PC-9 (cell line): ENCODE measurements around the gene RAB3GAP2. TPM values are rescaled to one million over a fixed set of nuclear protein-coding genes. Genes with fewer than 3 reads are reported as not detected.

Experiments
- BruUV-seq: library from RNA; stranded (reverse); fragments of 400-500 nt; replicated peaks from 2 replicates; lab custom pipeline; 2021; lab: Mats Ljungman, UMichigan
- CTCF ChIA-PET: fragments of 300-600 bp; sonication (Branson Sonifier 250); formaldehyde crosslinking; loops from one replicate; lab custom pipeline; 2022; ENCODE audit warnings: antibody characterized with exemption; lab: Charles Lee
- POLR2A ChIA-PET: fragments of 300-600 bp; sonication (Branson Sonifier 250); formaldehyde crosslinking; loops from one replicate; lab custom pipeline; 2022; ENCODE audit warnings: antibody characterized with exemption; ENCODE audit not compliant: unreplicated experiment; lab: Charles Lee
- DNase-seq, 2 experiments: peaks; one replicate each; pipeline versions ENCODE4 v3.0.0 to v3.0.0-alpha.2; 2015 to 2022; ENCODE audit warnings: mixed read lengths in 1 of 2
- H2AFZ ChIP-seq: fragments of 200-600 bp; sonication (generic); 2 replicates; pipeline ENCODE4 v1.8.1; 2017; ENCODE audit warnings: antibody characterized with exemption
- H3F3A ChIP-seq: fragments of 200-600 bp; sonication (generic); 2 replicates; pipeline ENCODE4 v1.8.1; 2017; ENCODE audit warnings: antibody characterized with exemption, mild to moderate bottlenecking, low read depth; ENCODE audit not compliant: insufficient read depth
- H3K27ac ChIP-seq: fragments of 200-600 bp; sonication (generic); 2 replicates; pipeline ENCODE4 v1.6.1; 2016; ENCODE audit warnings: mixed run types
- H3K27me3 ChIP-seq: fragments of 200-600 bp; sonication (generic); 2 replicates; pipeline ENCODE4 v1.6.1; 2016; ENCODE audit warnings: low read depth, mixed run types; ENCODE audit not compliant: insufficient read depth
- H3K36me3 ChIP-seq: fragments of 200-600 bp; sonication (generic); 2 replicates; pipeline ENCODE4 v1.6.1; 2016; ENCODE audit warnings: low read depth, mixed run types
- H3K4me1 ChIP-seq: fragments of 200-600 bp; sonication (generic); replicated peaks from 2 replicates; pipeline ENCODE4 v1.6.1; 2016; ENCODE audit warnings: mixed run types; ENCODE audit not compliant: insufficient read depth
- H3K4me2 ChIP-seq: fragments of 200-600 bp; sonication (generic); 2 replicates; pipeline ENCODE4 v1.6.1; 2017; ENCODE audit warnings: mixed run types
- H3K4me3 ChIP-seq: fragments of 200-600 bp; sonication (generic); 2 replicates; pipeline ENCODE4 v1.6.1; 2016; ENCODE audit warnings: mixed run types
- H3K79me2 ChIP-seq: fragments of 200-600 bp; sonication (generic); 2 replicates; pipeline ENCODE4 v1.6.1; 2017; ENCODE audit warnings: low read depth, mixed run types
- H3K9me2 ChIP-seq: fragments of 200-600 bp; sonication (generic); 2 replicates; pipeline ENCODE4 v1.8.1; 2017; ENCODE audit warnings: mild to moderate bottlenecking; ENCODE audit not compliant: insufficient read depth
- H3K9me3 ChIP-seq: fragments of 200-600 bp; sonication (generic); 2 replicates; pipeline ENCODE4 v1.8.1; 2016; ENCODE audit warnings: low read depth; ENCODE audit not compliant: insufficient read depth
- H4K20me1 ChIP-seq: fragments of 200-600 bp; sonication (generic); 2 replicates; pipeline ENCODE4 v1.8.1; 2017; ENCODE audit not compliant: insufficient read depth
- CTCF ChIP-seq: fragments of 200-600 bp; sonication (generic); conservative IDR thresholded peaks from 2 replicates; pipeline ENCODE4 v1.6.1; 2017; ENCODE audit warnings: mixed run types, antibody characterized with exemption, mild to moderate bottlenecking, moderate library complexity
- EZH2 ChIP-seq: fragments of 200-600 bp; sonication (generic); IDR thresholded peaks from 2 replicates; pipeline ENCODE4 v1.8.0; 2017; ENCODE audit warnings: antibody characterized with exemption, low read depth
- intact Hi-C: fragments of 100-400 bp; cut with micrococcal nuclease; formaldehyde crosslinking; loops from one replicate; pipeline ENCODE4 v1.10.0; 2022; ENCODE audit not compliant: unreplicated experiment
- total RNA-seq: library from RNA; stranded (reverse); gene quantifications from 2 replicates; pipeline ENCODE4 v1.2.3, GENCODE V29; 2021

RAB3GAP2 gene
- total RNA-seq, 1 experiment from 2014 or later = 51.0 TPM

- Histone ChIP-seq H3K27me3 (no peaks in the 10 kb centered on the region), H3K4me2 (no peak overlapping the region; the same call in 1 of the 2 replicates), H3K9me2 (no peaks in the 10 kb centered on the region), H3K36me3 (no peaks in the 10 kb centered on the region), H4K20me1 (no peaks in the 10 kb centered on the region), H3K9me3 (no peaks in the 10 kb centered on the region), H3K4me1 (no peaks in the 10 kb centered on the region; the same call in 1 of the 2 replicates), H3F3A (peaks cover 7% of the 10 kb centered on the region; the same call in 1 of the 2 replicates), H2AFZ (no peak overlapping the region), H3K4me3 (no peak overlapping the region), H3K27ac (no peak overlapping the region), H3K79me2 (peaks cover 16% of the 10 kb centered on the region; the same call in 1 of the 2 replicates)
- BruUV-seq = no TSS peak
- ChIA-PET CTCF (no interaction called here), POLR2A (no interaction called here)
- DNase-seq = no peak
- intact Hi-C loops = no loop called here
- no peak for TF ChIP-seq CTCF
- TF ChIP-seq EZH2 = no peak
Observed at GRCh38 chr1:220235462-220235861, 36.8 kb downstream of the RAB3GAP2 start.

- Histone ChIP-seq H3K4me1 (no peaks in the 10 kb centered on the region; the same call in 1 of the 2 replicates), H3K27ac (no peak overlapping the region), H3K9me2 (no peaks in the 10 kb centered on the region), H3K36me3 (no peaks in the 10 kb centered on the region; the same call in 1 of the 2 replicates), H3F3A (peaks cover 7% of the 10 kb centered on the region; the same call in 1 of the 2 replicates), H3K9me3 (no peaks in the 10 kb centered on the region), H3K4me2 (no peak overlapping the region), H2AFZ (no peak overlapping the region), H4K20me1 (no peaks in the 10 kb centered on the region), H3K27me3 (no peaks in the 10 kb centered on the region), H3K4me3 (no peak overlapping the region), H3K79me2 (peaks cover 12% of the 10 kb centered on the region; the same call in 1 of the 2 replicates)
- TF ChIP-seq EZH2 = no peak
- no peak for TF ChIP-seq CTCF
- BruUV-seq = no TSS peak
- ChIA-PET POLR2A (no interaction called here), CTCF (interaction anchor here (1.7 kb wide), 1 partner anchor 15 kb away, joined by 4 read pairs; no protein-coding TSS in a partner anchor)
- DNase-seq = no peak
- intact Hi-C loops = no loop called here
Observed at GRCh38 chr1:220233927-220234326, 38.3 kb downstream of the RAB3GAP2 start.

- POLR2A ChIA-PET = no interaction called here
- peaks cover 7% of the 10 kb centered on the region; the same call in 1 of the 2 replicates for H3K79me2 ChIP-seq
Observed at GRCh38 chr1:220229771-220230170, 42.5 kb downstream of the RAB3GAP2 start.

More at GRCh38 chr1:220229771-220230170, 42.5 kb downstream of the RAB3GAP2 start:
- peaks cover 7% of the 10 kb centered on the region; the same call in 1 of the 2 replicates for H4K20me1 ChIP-seq
- H3K27ac ChIP-seq = no peak overlapping the region
- H2AFZ ChIP-seq = no peak overlapping the region
- H3K9me3 ChIP-seq = no peaks in the 10 kb centered on the region
- intact Hi-C loops = no loop called here
- no peaks in the 10 kb centered on the region for H3K4me1 ChIP-seq
- H3F3A ChIP-seq = peaks cover 4% of the 10 kb centered on the region; the same call in 1 of the 2 replicates
- no TSS peak for BruUV-seq
- no peak for DNase-seq
- no peaks in the 10 kb centered on the region for H3K27me3 ChIP-seq
- H3K4me2 ChIP-seq = no peak overlapping the region
- H3K36me3 ChIP-seq = no peaks in the 10 kb centered on the region; the same call in 1 of the 2 replicates
- CTCF ChIA-PET = no interaction called here
- no peak overlapping the region for H3K4me3 ChIP-seq
- TF ChIP-seq EZH2 (no peak), CTCF (no peak)
- H3K9me2 ChIP-seq = no peaks in the 10 kb centered on the region
